NCI-H1436 (cell line): Measurements from ENCODE around the gene SIGLEC11.

Experiments used
- DNase-seq: peaks from one replicate; lab custom pipeline; 2025; lab: John Stamatoyannopoulos, UW

SIGLEC11 gene

GRCh38 chr19:49906879-49907564 is 54.0 kb downstream of the SIGLEC11 start:
- no peak for DNase-seq

GRCh38 chr19:49904136-49904535 is 56.8 kb downstream of the SIGLEC11 start:
- DNase-seq = no peak
